HepG2 (cell line): Measurements from ENCODE around the gene OVOL2. TPM values are rescaled to one million over a fixed set of nuclear protein-coding genes. Genes with fewer than 3 reads are reported as not detected.
A peak's percentile ranks its signal among the peaks of the same experiment; 100 is the strongest.

ENCODE experiments used
- ARID2 ChIP-seq: sonication (generic); formaldehyde crosslinking; IDR thresholded peaks from 2 replicates; pipeline ENCODE4 v1.8.1; 2022; ENCODE audit warnings: mild to moderate bottlenecking, missing genetic modification reagents, borderline replicate concordance
- FOSL1 ChIP-seq: sonication (generic); formaldehyde crosslinking; IDR thresholded peaks from 2 replicates; pipeline ENCODE4 v1.9.0; 2021; ENCODE audit warnings: missing genetic modification reagents, borderline replicate concordance
- GMEB2 ChIP-seq: IDR thresholded peaks from 2 replicates; pipeline ENCODE4 v1.6.1; 2016; ENCODE audit warnings: missing biosample characterization, missing genetic modification reagents, low read depth
- HNF1B ChIP-seq: sonication (generic); formaldehyde crosslinking; IDR thresholded peaks from 2 replicates; pipeline ENCODE4 v1.5.1; 2020; ENCODE audit warnings: mild to moderate bottlenecking, moderate library complexity, missing genetic modification reagents
- ISX ChIP-seq: sonication (generic); formaldehyde crosslinking; conservative IDR thresholded peaks from 2 replicates; pipeline ENCODE4 v1.5.0; 2020; ENCODE audit warnings: missing genetic modification reagents
- MYC ChIP-seq: sonication (generic); formaldehyde crosslinking; IDR thresholded peaks from 2 replicates; pipeline ENCODE4 v1.9.0; 2021; ENCODE audit warnings: missing genetic modification reagents, borderline replicate concordance
- RXRB ChIP-seq: IDR thresholded peaks from 2 replicates; pipeline ENCODE4 v1.6.1; 2016; ENCODE audit warnings: borderline replicate concordance, missing genetic modification reagents, missing compliant biosample characterization
- SALL1 ChIP-seq: sonication (generic); formaldehyde crosslinking; IDR thresholded peaks from 2 replicates; pipeline ENCODE4 v1.8.0; 2022; ENCODE audit warnings: mild to moderate bottlenecking, missing genetic modification reagents
- SMAD3 ChIP-seq: sonication (generic); formaldehyde crosslinking; IDR thresholded peaks from 2 replicates; pipeline ENCODE4 v1.4.0; 2020; ENCODE audit warnings: missing genetic modification reagents
- SUZ12 ChIP-seq: fragments of 150-350 bp; IDR thresholded peaks from 2 replicates; pipeline ENCODE4 v1.6.1; 2014; ENCODE audit warnings: low read depth, low read length
- THAP9 ChIP-seq: sonication (generic); formaldehyde crosslinking; IDR thresholded peaks from 2 replicates; pipeline ENCODE4; 2020; ENCODE audit warnings: missing genetic modification reagents, mild to moderate bottlenecking, borderline replicate concordance
- ZFYVE20 ChIP-seq: sonication (generic); formaldehyde crosslinking; IDR thresholded peaks from 2 replicates; pipeline ENCODE4 v1.8.0; 2023; ENCODE audit warnings: low read depth, mild to moderate bottlenecking, moderate library complexity, missing genetic modification reagents, borderline replicate concordance
- ZNF136 ChIP-seq: sonication (generic); formaldehyde crosslinking; IDR thresholded peaks from 2 replicates; pipeline ENCODE4 v1.8.1; 2022; ENCODE audit warnings: low read depth, mild to moderate bottlenecking, moderate library complexity, missing genetic modification reagents
- ZNF30 ChIP-seq: sonication (generic); formaldehyde crosslinking; IDR thresholded peaks from 2 replicates; pipeline ENCODE4 v1.5.0; 2020; ENCODE audit warnings: mild to moderate bottlenecking, missing genetic modification reagents
- ZNF441 ChIP-seq: sonication (generic); formaldehyde crosslinking; IDR thresholded peaks from 2 replicates; pipeline ENCODE4 v1.7.0; 2021; ENCODE audit warnings: missing genetic modification reagents, borderline replicate concordance
- ZNF770 ChIP-seq: sonication (generic); formaldehyde crosslinking; IDR thresholded peaks from 2 replicates; pipeline ENCODE4 v1.5.0; 2020; ENCODE audit warnings: mild to moderate bottlenecking, missing genetic modification reagents
- ZNF773 ChIP-seq: sonication (generic); formaldehyde crosslinking; IDR thresholded peaks from 2 replicates; pipeline ENCODE4 v1.4.0; 2020; ENCODE audit warnings: missing genetic modification reagents, borderline replicate concordance
- polyA plus RNA-seq, 8 experiments: library from polyadenylated mRNA; depleted of rRNA in 3 of 8; stranded (reverse) in 7 of 8; unstranded in 1 of 8; fragments of >200 nt; fragmentation: Illumina TruSeq in 4 of 8; extraction: Trizol in 4 of 8; gene quantifications; 2 replicates each; pipeline versions ENCODE4 v1.2.1 to v1.2.3, GENCODE V29; 2011 to 2016; ENCODE audit warnings: low read depth in 4 of 8, missing spikeins in 1 of 8, mixed read lengths in 1 of 8; ENCODE audit not compliant: insufficient read depth in 1 of 8
- total RNA-seq, 5 experiments: library from RNA; depleted of rRNA; stranded (reverse); fragments of >200 nt; fragmentation: Illumina TruSeq; extraction: Trizol; gene quantifications; 2 replicates each; pipeline ENCODE4 v1.2.3, GENCODE V29; 2016; ENCODE audit warnings: low read depth in 1 of 5
- TF ChIP-seq, protein P1 (sequence below): sonication (generic); formaldehyde crosslinking; conservative IDR thresholded peaks from 2 replicates; pipeline ENCODE4 v1.8.0; 2022; ENCODE audit warnings: mild to moderate bottlenecking, moderate library complexity, missing genetic modification reagents
- TF ChIP-seq, protein P2 (sequence below): IDR thresholded peaks from 2 replicates; pipeline ENCODE4 v1.6.1; 2012; ENCODE audit warnings: inconsistent platforms

OVOL2 gene
- total and polyA plus RNA-seq, 2 of the 13 experiments (the other 11 are each of a cell fraction or from before 2014, with no cell fraction given): 0.20 to 0.31 TPM

DNA sequence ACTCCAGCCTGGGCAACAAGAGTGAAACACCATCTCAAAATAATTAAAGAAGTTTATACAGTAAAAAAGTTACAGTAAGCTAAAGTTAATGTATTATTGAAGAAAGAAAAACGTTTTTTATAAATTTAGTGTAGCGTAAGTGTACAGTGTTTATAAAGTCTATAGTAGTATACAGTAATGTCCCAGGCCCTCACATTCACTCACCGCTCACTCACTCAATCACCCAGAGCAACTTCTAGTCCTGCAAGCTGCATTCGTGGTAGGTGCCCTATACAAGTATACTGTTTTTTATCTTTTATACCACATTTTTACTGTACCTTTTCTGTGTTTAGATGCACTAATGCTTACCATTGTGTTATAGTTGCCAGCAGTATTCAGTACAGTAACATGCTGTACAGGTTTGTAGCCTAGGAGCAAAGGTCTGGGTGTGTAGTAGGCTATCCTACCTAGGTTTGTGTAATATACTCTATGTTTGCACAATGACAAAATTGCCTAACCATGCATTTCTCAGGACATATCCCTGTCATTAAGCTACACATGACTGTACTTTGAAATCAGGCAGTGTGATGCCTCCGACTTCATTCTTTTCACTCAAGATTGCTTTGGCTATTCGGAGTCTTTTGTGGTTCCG is 72.2 kb downstream of the OVOL2 start (continued):
- TF ChIP-seq ZFYVE20 (CRISPR knock-in tag): no peak
- no peak; the same call in 1 of the 2 replicates for TF ChIP-seq ZNF770
- TF ChIP-seq SALL1 (CRISPR knock-in tag): peak; percentile 80; the same call in 1 of the 2 replicates
- TF ChIP-seq SMAD3 (CRISPR knock-in tag): peak; percentile 97
- no peak for TF ChIP-seq GMEB2 (CRISPR knock-in tag)
- TF ChIP-seq ZNF773 (CRISPR knock-in tag): no peak
- no peak for TF ChIP-seq FOSL1 (CRISPR knock-in tag)
- peak; percentile 23; the same call in 1 of the 2 replicates for TF ChIP-seq HNF1B
- TF ChIP-seq, protein P1, sequence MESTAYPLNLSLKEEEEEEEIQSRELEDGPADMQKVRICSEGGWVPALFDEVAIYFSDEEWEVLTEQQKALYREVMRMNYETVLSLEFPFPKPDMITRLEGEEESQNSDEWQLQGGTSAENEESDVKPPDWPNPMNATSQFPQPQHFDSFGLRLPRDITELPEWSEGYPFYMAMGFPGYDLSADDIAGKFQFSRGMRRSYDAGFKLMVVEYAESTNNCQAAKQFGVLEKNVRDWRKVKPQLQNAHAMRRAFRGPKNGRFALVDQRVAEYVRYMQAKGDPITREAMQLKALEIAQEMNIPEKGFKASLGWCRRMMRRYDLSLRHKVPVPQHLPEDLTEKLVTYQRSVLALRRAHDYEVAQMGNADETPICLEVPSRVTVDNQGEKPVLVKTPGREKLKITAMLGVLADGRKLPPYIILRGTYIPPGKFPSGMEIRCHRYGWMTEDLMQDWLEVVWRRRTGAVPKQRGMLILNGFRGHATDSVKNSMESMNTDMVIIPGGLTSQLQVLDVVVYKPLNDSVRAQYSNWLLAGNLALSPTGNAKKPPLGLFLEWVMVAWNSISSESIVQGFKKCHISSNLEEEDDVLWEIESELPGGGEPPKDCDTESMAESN: peak; percentile 91
- TF ChIP-seq ZNF30 (CRISPR knock-in tag): no peak
- no peak for TF ChIP-seq ZNF441 (CRISPR knock-in tag)
- TF ChIP-seq SUZ12: no peak
- TF ChIP-seq ARID2 (CRISPR knock-in tag): peak; percentile 76; the same call in 1 of the 2 replicates
- TF ChIP-seq THAP9 (CRISPR knock-in tag): no peak
- TF ChIP-seq, protein P2, sequence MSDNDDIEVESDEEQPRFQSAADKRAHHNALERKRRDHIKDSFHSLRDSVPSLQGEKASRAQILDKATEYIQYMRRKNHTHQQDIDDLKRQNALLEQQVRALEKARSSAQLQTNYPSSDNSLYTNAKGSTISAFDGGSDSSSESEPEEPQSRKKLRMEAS: peak; percentile 86
- TF ChIP-seq ISX (CRISPR knock-in tag): no peak
- TF ChIP-seq RXRB (CRISPR knock-in tag): peak; percentile 91
- TF ChIP-seq ZNF136 (CRISPR knock-in tag): no peak
- no peak for TF ChIP-seq MYC
